HG03196 (cell line): Measurements from ENCODE around the gene ISG20.

Source experiments
- ATAC-seq: cut with Tn5 transposase; IDR thresholded peaks from one replicate; pipeline ENCODE4 v1.9.1; 2021; ENCODE audit not compliant: unreplicated experiment

The ISG20 gene

DNA sequence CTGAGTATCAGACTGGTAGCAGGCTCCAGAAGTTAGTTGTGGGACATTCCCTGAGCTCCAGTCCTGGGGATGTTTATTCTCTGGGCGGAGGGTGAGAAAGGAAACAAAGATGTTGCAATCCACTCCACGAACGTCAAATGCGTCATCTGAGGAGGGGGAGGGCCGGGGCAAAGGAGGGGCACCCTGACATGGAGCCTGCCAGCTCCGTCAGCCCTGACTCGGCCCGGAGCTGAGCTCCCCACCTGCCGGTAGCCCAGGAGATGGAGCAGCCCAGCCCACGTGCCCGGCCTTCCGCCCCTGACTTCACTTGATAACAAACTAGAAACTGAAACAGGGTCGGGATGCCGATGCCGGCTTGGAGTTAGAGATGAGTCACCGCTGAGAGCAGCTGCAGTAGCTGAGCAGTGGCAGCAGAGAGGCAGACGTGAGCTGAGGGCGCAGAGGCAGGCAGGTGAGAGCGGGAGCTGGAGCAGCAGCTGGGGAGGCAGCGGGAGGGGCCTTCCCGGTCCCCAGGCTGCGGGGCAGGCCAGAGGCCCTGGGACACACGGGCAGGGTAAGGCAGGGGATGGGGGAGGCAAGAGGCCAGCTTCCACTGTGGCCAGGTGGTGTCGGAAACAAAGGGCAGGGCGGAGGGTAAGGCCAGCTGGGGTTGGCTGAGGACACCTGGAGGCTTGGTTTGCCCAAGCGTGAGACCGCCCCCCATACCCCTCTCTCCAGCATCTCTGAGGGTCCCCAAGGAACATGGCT is at the start of gene ISG20:
ISG20 (plus strand) TSS at position 391 of the 747 bp plus-strand sequence; CDS start at position 742, 351 bp downstream.
- ATAC-seq: peak; percentile 68

DNA sequence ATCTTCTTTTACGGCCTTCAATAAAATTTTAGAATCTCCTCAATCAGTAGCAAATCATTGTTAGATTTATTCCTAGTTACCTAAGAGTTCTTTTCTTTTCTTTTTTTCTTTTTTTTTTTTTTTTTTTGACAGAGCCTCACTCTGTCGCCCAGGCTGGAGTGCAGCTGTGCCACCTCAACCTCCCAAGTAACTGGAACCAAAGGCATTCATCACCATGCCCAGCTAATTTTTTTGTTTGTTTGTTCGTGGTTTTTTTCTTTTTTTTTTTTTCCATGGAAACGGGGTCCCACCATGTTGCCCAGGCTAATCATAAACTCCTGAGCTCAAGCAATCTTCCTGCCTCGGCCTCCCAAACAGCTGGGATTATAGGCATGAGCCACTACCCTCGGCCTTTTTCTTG is 48.1 kb upstream of the ISG20 start:
- ATAC-seq: no peak

DNA sequence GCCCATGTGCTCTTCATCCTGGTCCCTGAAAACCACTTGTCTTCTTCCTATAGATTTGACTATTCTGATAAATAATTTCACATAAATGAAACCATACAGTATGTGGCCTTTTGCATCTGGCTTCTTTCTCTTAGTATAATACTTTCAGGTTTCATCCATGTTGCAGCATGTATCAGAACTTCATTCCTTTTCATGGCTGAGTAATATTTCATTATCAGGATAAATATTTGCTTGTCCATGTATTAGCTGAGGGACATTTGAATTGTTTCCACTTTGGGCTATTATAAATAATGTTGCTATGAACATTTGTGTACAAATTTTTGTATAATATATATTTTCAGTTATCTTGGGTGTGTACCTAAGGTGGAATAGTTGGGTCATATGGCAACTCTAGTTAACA is 47.4 kb upstream of the ISG20 start:
- no peak for ATAC-seq

DNA sequence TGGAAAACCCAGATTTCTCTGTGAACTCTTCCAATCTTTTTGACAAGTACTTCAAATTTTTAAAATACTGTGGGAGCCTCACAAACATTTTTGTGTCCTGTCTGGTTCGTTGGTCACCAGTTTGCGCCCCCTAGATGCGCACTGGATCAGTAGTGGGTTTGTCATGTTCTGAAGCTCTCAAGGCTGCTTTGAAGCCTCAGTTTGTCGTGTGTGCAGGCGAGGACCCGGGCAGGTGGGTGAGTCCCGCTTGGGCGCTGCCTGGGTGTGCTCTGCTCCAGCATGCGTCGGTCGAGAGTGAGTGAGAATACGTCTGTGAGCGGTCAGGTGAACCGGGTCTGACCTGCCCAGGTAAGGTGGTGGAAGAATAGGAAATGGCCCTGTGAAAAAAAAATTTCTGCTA is 34.9 kb upstream of the ISG20 start:
- no peak for ATAC-seq

DNA sequence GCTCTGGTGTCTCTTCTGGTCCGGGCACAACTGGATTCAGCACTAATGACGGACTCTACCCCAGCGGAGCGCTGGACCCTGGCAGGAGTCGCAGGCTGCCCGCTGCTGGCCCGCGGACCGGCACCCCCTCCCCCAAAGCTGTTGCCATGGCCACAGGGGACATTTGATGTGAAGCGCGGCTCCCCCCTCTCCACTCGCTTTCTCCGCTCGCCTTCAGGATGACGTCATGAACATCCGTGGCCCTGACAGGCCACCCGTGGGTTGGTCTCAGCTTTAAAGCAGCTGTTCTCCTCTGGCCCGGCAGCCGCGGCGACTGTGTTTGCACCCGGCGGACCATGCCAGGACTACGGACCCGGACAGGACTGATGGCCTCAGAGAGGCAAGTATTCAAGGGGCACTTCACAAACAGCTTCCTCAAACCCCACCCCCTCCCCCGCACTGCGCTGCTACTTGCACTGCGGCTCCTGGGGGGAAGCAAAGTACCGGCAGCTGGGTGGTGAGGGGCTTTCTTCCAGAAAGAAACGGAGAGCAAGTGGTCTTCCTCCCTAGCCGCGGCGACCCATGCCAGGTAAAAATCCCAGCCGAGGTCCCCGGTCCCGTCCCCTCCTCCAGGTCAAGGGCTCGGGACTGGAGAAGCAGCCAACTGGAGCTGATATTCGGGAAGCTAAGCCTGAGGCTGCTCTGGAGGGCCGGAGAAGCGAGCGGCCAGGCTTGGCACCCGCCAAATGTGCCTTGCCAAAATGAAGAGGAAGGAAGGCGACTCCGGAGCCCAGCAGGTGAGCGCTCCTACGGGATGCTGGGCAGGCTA is 34.2 kb upstream of the ISG20 start:
- no peak for ATAC-seq

DNA sequence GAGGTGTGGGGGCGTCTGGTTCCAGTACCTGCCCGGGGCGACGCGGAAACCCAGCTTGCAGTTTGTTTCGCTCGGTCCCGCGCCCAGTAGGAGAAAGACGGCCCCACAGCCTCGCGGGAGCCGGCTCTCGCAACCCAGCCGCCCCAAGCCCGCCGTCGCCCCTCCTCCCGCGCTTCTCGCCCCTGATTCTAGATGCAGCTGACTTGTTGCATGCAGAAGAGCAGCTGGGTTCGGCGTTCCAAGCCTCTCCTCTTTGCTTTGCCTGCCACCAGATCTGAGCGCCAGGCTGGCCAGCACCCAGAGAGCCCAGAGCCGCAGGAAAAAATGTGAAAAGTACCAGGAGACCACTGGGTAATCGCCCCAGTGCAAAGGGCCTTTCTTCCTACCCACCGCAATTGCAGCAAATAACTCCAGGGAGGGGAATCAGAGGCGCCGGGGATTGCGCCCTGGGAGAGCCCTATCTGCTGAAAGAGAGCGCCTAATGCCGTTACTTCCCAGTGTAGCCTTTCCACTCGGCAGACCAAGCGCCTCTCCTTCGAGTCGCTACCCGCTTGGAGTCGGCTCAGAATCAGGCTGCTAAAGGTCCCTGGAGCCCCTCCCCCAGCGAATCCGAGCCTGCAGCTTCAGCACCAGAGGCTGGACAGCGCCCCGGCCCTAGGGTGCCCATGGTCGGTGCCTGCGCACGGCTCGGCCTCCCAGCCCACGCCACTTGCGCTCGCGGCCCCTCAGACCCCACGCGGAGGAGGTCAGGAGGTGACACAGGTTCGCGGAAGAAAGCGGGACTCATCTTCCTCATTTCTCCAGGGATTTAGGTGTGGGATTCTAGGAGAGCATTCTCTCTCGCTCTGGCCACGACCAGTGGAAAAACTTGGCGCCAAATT is 33.4 kb upstream of the ISG20 start:
- ATAC-seq: no peak

DNA sequence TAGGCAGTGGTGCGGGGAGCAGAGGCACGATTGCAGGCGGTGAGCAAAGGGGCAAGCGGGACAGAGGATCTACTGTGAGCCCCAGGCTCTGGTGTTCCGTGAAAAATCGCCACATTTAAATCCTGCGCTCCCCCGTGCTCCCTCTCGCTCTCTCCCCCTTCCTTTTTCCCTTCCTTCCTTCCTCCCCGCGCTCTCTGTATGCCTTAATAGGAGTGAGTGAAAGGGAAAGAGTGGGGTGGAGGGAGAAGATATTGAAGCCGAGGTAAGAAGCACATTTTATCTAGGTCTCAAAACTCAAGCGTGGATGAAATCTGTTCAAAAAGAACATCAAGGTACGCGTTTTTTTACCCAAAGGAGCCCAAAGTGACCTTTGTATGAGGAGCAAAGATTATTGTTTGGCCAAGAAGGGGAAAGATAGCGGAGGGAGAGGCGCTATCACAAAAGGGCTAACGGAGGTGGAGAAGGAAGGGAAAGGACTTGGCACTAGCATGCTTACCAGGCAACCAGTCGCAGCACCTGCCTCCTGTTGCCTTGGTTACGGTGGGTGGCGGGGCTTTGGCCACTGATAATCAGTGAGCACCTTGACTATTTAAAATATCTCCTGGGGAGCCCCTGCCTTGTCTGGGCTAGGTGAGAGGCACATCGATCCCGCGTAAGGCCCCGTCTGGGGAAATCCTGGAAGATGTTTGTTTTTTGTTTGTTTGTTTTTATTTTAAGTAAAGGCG is 32.6 kb upstream of the ISG20 start:
- ATAC-seq: no peak

DNA sequence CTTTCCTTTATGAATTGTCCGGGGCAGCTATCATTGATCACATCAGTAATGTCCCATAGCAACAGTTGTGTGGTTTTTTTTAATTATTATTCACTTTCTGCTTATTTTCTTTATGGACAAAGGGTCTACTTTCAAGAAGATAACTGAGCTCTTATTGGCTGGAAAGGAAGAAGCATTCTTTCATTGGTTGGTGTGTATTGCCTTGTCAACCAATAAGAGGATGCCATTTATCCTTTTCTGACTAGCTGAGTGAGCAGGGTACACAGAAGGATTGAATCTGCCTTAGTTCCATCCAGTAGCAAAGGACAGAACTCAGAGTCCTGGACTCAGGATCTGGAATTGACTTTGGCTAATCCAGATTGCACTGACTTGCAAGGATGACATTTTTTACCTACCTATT is 30.9 kb upstream of the ISG20 start:
- ATAC-seq: no peak

DNA sequence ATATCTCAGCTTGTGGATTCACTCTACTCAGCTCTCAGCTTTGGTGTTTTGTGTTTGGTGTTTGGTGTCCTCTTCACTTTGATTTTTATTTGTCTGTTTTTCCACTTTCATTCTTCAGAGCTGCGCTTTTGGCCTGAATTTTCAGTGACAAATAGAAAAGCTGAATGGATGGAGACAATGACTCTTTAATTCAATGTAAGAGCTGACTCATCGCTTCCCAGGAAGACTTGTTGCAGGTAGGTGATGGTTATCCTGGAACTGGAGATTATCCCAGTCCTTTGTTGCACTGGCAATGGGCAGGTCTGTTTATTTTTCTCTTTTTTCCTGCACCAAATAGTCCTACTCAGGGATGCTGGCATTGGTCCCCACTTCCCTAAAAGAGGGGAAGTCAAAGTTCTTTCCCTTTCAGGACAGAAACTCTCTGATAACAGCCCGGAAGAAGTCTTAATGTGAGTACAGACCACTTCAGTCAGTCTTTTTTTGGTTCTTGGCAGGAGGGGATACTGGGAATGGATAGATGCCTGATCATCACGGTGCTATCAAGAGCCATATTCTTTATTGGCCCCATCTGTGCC is 30.1 kb upstream of the ISG20 start:
- ATAC-seq: no peak

DNA sequence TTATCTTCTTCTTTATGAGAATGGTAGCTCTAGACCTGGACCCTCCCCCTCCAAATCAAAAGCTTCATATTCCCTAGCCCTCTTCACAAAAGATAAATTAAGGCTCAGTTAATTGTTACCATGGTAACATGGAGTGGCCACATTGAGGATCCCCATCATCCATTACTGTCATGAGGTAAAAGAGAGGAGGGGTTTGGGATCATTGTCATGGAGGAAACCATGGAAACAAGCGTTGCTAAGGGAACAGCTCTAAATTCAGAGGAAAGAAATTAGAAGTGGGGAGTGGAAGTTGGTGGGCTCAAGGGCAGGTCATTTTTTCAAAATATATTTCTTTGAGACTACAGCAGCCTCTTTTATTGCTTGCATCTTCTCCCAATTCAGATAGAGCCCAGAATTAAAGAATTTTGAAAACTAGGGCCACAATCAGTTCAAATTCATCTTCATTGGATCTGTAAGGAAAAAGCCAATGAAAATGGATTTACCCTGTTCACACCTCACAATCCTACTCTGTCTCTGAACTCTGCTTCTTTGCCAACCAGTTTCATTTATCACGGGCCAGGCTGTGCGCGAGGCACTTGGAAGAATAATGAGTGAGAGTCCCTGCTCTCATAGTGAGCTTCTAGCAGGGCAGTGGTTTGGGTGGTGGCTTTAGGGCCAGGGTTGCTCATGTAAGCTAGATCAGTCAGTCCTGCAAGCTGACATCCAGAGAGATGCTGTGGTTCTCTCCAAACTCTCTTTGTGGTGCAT is 29.3 kb upstream of the ISG20 start:
- no peak for ATAC-seq

DNA sequence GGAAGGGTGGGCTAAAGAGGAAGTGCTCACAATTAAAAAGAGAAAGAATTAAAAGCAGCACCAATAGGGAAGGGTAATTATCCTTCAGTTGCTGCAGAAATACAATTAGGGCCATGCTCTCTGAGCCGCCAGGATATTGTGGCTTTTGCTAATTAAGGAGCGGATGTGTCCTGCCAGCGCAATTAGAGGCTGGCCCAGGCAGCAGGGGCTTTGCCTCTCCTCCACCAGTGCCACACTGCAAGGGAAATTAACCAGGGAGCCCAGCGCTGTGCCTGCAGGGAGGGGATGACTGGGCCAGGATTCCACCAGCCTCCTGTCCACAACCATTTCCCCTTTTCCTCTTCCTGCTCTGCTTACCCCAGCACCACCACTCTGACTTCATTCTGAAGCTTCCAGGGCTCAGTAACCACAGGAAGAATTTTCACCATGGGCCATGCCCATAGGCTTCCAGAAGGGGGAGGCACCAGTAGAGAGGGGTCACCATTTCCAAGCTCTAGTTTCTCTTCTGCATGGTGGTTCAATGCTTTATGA is 28.1 kb upstream of the ISG20 start:
- no peak for ATAC-seq

DNA sequence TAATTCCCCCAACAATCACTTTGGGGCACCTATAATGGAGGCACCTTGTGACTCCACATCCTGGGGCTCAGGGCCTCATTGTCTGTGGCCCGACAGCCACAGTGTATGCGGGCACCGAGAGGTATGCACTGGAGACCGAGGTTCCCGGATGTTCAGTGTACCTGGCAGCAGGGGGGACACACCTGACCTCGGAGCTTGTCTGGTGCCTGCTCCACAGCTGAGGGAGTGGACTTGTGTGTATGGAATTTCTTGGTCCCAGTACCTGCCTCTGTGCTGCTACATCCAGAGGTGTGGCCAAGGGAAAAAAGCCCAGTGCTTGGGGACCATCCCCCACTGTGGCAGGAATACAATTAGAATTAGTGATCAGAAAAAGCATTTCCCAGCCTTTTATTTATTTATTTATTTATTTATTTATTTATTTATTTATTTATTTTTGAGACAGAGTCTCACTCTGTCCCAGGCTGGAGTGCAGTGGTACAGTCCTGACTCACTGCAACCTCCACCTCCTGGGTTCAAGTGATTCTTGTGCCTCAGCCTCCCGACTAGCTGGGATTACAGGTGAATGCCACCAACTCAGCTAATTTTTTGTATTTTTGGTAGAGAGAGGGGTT is 26.5 kb upstream of the ISG20 start:
- no peak for ATAC-seq

DNA sequence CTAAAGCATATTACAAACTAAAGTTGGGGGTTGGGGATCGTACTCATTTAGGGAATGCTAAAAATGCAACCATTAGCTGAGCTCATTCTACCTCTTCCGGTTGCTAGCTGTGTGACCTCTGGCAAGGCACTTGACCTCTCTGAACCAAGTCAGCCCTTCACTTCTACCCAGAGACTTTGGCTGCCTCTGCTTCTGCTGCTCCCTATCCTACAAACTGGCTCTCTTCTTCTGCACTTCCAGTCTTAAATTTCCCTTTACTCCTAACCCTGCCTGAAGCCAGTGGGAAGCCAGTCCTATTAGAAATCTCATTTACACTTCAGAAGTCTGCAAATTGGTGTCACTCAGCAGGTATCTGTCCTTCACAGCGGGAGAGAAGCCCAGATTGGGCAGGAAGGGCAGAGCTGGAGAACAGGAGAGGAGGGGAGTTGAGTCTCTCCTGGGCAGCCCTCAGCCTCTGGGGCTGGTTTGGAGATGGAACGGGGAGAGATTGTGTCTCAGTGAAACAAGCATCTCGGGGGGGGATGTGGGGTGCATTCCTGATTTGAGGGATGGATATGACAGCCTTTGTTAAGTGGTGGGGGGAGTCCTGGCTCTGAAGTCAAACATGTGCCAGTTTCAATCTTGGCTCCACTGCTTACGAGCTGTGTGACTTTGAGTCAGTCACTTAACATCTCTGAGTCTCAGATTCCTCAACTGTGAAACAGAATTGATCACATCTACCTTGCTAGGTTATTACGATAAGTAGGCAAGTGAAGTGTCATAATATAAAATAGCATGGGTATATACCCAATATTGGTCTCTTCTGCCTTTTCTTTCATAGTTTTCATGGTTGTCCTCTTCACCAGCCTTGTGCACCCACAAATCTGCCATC is 25.5 kb upstream of the ISG20 start:
- ATAC-seq: no peak

DNA sequence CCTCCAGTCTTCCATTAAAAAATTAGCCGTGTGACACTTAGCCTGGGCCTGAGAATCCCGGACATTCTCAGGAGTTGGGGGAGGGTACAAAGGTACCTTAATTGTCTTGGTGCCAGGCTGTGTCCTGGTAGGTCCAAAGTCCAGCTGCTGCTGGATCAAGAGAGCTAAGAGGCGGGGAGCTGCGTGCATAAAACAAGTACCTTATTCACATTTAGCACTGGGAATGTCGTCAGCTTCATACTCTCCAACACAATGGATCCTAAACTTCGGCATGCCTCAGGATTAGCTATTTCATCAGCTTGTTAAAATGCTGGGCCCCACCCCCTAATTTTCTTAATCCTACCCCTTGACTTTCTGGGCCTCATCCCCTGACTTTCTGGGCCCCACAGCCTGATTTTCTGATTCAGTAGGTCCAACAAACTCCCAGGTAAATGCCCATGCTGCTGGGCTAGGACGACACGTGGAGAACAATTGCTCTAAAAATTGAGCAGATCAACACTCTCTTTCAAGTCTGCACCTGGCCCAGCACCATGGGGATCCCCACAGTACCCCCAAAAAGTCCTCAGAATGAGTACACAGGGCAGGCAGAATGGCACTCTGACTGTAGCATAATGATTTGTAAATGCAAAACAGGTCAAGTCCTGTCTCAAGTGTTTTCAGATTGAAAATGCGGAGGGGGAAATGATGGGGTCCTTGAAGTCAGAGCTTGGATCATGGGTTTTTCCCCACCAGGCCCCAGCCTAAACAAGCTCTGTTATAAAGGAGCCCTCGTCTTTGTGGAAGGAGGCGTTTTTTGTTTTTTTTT is 23.3 kb upstream of the ISG20 start:
- ATAC-seq: peak; percentile 50

DNA sequence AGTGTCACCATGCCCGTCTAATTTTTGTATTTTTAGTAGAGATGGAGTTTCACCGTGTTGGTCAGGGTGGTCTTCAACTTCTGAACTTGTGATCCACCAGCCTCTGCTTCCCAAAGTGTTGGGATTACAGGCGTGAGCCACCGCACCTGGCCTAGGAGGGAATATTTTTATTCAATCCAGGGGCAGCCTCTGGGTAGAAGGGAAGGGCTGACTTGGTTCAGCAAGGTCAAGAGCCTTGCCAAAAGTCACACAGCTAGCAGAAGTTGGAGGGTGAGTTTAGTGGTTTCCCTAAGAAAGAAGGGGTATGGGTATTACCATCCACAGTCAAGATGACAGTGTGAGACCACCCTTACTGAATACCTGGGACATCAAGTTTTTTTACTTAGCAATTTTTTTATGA is 22.6 kb upstream of the ISG20 start:
- ATAC-seq: no peak

DNA sequence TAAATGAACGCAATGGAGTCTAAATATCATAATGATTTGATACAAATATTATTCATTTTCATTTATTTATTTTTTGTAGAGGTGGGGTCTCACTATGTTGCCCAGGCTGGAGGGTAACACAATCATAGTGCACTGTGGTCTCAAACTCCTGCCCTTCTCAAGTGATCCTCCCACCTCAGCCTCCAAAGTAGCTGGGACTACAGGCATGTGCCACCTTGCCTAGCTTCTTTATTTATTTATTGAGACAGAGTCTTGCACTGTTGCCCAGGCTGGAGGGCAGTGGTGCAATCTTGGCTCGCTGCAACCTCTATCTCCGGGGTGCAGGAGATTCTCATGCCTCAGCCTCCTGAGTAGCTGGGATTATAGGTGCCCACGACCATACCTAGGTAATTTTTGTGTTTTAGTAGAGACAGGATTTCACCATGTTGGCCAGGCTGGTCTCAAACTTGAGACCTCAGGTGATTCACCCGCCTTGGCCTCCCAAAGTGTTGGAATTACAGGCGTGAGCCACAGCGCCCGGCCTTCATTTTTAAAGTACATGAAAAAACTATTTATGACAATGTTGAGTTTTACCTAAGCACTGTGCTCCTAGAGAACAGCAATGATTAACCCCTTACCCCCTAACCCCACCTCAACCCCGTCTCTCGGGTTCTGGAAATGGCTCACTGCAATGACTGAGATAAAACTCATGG is 21.6 kb upstream of the ISG20 start:
- ATAC-seq: no peak

DNA sequence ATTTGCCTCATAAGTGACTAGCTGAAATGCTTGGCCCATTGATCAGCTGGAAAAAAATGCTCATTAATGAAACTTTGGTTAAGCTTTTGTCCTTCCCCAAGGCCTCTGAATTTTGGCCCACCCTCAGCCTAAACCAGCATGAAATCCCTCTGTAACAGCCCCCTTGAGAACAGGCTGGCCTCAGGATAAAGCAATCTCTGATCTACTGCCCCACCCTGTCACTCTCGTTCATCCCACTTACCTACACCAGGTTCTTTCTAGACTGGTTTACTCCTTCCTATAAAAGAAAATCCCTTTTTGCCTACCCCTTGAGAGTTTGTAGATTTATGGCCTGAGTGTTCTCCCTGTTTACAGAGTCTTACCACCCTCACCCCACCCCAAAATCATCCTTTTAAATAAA is 21.0 kb upstream of the ISG20 start:
- no peak for ATAC-seq
